PC-9 (cell line): ENCODE results near the gene CCKAR.

Experiments used
- EZH2 ChIP-seq: fragments of 200-600 bp; sonication (generic); IDR thresholded peaks from 2 replicates; pipeline ENCODE4 v1.8.0; 2017; ENCODE audit warnings: antibody characterized with exemption, low read depth
- TF ChIP-seq, protein P1 (sequence below): fragments of 200-600 bp; sonication (generic); conservative IDR thresholded peaks from 2 replicates; pipeline ENCODE4 v1.6.1; 2017; ENCODE audit warnings: mixed run types, antibody characterized with exemption, mild to moderate bottlenecking, moderate library complexity

- TF ChIP-seq, protein P1, sequence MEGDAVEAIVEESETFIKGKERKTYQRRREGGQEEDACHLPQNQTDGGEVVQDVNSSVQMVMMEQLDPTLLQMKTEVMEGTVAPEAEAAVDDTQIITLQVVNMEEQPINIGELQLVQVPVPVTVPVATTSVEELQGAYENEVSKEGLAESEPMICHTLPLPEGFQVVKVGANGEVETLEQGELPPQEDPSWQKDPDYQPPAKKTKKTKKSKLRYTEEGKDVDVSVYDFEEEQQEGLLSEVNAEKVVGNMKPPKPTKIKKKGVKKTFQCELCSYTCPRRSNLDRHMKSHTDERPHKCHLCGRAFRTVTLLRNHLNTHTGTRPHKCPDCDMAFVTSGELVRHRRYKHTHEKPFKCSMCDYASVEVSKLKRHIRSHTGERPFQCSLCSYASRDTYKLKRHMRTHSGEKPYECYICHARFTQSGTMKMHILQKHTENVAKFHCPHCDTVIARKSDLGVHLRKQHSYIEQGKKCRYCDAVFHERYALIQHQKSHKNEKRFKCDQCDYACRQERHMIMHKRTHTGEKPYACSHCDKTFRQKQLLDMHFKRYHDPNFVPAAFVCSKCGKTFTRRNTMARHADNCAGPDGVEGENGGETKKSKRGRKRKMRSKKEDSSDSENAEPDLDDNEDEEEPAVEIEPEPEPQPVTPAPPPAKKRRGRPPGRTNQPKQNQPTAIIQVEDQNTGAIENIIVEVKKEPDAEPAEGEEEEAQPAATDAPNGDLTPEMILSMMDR = no peak
- TF ChIP-seq EZH2 = no peak
Observed at GRCh38 chr4:26462874-26463273, 27.4 kb downstream of the CCKAR start.
